OCI-LY7 (cell line): ENCODE data around the gene SPRING1. TPM values are rescaled to one million over a fixed set of nuclear protein-coding genes. Genes with fewer than 3 reads are reported as not detected.
A peak's percentile ranks its signal among the peaks of the same experiment; 100 is the strongest.

Source experiments
- BruUV-seq: library from RNA; stranded (reverse); fragments of 400-500 nt; replicated peaks from 2 replicates; lab custom pipeline; 2021; lab: Mats Ljungman, UMichigan
- CTCF ChIA-PET: fragments of 300-600 bp; sonication (Branson Sonifier 250); formaldehyde crosslinking; loops from one replicate; lab custom pipeline; 2022; ENCODE audit warnings: antibody characterized with exemption; ENCODE audit not compliant: unreplicated experiment; lab: Charles Lee
- POLR2A ChIA-PET: fragments of 300-600 bp; sonication (Branson Sonifier 250); formaldehyde crosslinking; loops from one replicate; lab custom pipeline; 2022; ENCODE audit warnings: antibody characterized with exemption; lab: Charles Lee
- DNase-seq: peaks from one replicate; pipeline ENCODE4 v3.0.0-alpha.2; 2015; ENCODE audit warnings: low spot score
- H2AFZ ChIP-seq: fragments of 200-600 bp; sonication (generic), shearing (Covaris generic); 2 replicates; pipeline ENCODE4 v1.6.1; 2014; ENCODE audit warnings: mild to moderate bottlenecking, antibody characterized with exemption, low read length, moderate library complexity
- H3K27ac ChIP-seq: fragments of 200-600 bp; sonication (generic); 2 replicates; pipeline ENCODE4 v1.5.1; 2014; ENCODE audit warnings: mixed run types, low read depth, mild to moderate bottlenecking, moderate library complexity, low read length, inconsistent platforms; ENCODE audit not compliant: poor library complexity, severe bottlenecking
- H3K36me3 ChIP-seq: fragments of 200-600 bp; sonication (generic); 2 replicates; pipeline ENCODE4 v1.6.1; 2014; ENCODE audit warnings: mild to moderate bottlenecking, antibody characterized with exemption, low read length, moderate library complexity, mixed read lengths; ENCODE audit not compliant: insufficient read depth
- H3K4me1 ChIP-seq: fragments of 200-600 bp; sonication (generic); 2 replicates; pipeline ENCODE4 v1.5.1; 2014; ENCODE audit warnings: mild to moderate bottlenecking, low read length; ENCODE audit not compliant: insufficient read depth, poor library complexity, severe bottlenecking
- H3K4me2 ChIP-seq: fragments of 200-600 bp; sonication (generic); 2 replicates; pipeline ENCODE4 v1.6.1; 2014; ENCODE audit warnings: mild to moderate bottlenecking, low read length
- H3K4me3 ChIP-seq: fragments of 200-600 bp; sonication (generic); 2 replicates; pipeline ENCODE4 v1.5.1; 2014; ENCODE audit warnings: mild to moderate bottlenecking, low read depth, low read length; ENCODE audit not compliant: poor library complexity, severe bottlenecking
- H3K79me2 ChIP-seq: fragments of 200-600 bp; sonication (generic); 2 replicates; pipeline ENCODE4 v1.6.1; 2016; ENCODE audit warnings: low read depth, mild to moderate bottlenecking, low read length, moderate library complexity, mixed read lengths; ENCODE audit not compliant: insufficient read depth
- H3K9me2 ChIP-seq: fragments of 200-600 bp; sonication (generic); 2 replicates; pipeline ENCODE4 v1.6.1; 2016; ENCODE audit warnings: mild to moderate bottlenecking, low read length, mixed read lengths; ENCODE audit not compliant: insufficient read depth
- H3K9me3 ChIP-seq: fragments of 200-600 bp; sonication (generic); 2 replicates; pipeline ENCODE4 v1.6.1; 2014; ENCODE audit warnings: mild to moderate bottlenecking, mixed run types, low read length, mixed read lengths
- H4K20me1 ChIP-seq: fragments of 200-600 bp; sonication (generic); 2 replicates; pipeline ENCODE4 v1.6.1; 2014; ENCODE audit warnings: mild to moderate bottlenecking, antibody characterized with exemption, low read length, moderate library complexity, mixed read lengths; ENCODE audit not compliant: insufficient read depth
- CTCF ChIP-seq: fragments of 200-600 bp; sonication (generic); conservative IDR thresholded peaks from 2 replicates; pipeline ENCODE4 v1.5.1; 2014; ENCODE audit warnings: mild to moderate bottlenecking, antibody characterized with exemption, low read length, moderate library complexity, mixed read lengths
- EZH2phosphoT487 ChIP-seq: fragments of 200-600 bp; sonication (generic); IDR thresholded peaks from 2 replicates; pipeline ENCODE4 v1.6.1; 2018; ENCODE audit warnings: low read depth, borderline replicate concordance, mild to moderate bottlenecking, mixed run types, antibody characterized with exemption, low read length, moderate library complexity, mixed read lengths
- intact Hi-C: fragments of 100-400 bp; cut with micrococcal nuclease; formaldehyde crosslinking; loops from one replicate; pipeline ENCODE4 v1.10.0; 2022; ENCODE audit not compliant: unreplicated experiment
- total RNA-seq, 2 experiments: library from RNA; depleted of rRNA in 1 of 2; stranded (reverse); fragments of >200 nt in 1 of 2; shearing (Covaris generic) in 1 of 2; gene quantifications; 2 replicates each; pipeline ENCODE4 v1.2.3, GENCODE V29; 2014 to 2022

SPRING1 gene
- total RNA-seq, 2 experiments from 2014 or later: 65.1 to 75.5 TPM

GRCh38 chr12:116710370-116711150 lies 27.3 kb downstream of the SPRING1 start:
- Histone ChIP-seq H3K9me3 (peaks cover 4% of the 10 kb centered on the region; the same call in 1 of the 2 replicates), H3K4me2 (peak overlapping the region; percentile 67), H3K9me2 (no peaks in the 10 kb centered on the region), H3K4me1 (peaks cover 65% of the 10 kb centered on the region), H3K4me3 (peak overlapping the region; percentile 39), H2AFZ (no peak overlapping the region), H3K36me3 (peaks cover 33% of the 10 kb centered on the region), H3K27ac (peak overlapping the region; percentile 85), H3K79me2 (no peaks in the 10 kb centered on the region), H4K20me1 (no peaks in the 10 kb centered on the region)
- ChIA-PET POLR2A (interaction anchor here (1.2 to 2.5 kb wide), 4 partner anchors 11 to 172 kb away, joined by 4 to 11 read pairs (median 6); no protein-coding TSS in a partner anchor), CTCF (interaction anchor here (1.8 to 2.1 kb wide), 2 partner anchors 170 to 268 kb away, joined by 7 to 11 read pairs; partner anchors contain the start of gene HRK)
- DNase-seq: peak; percentile 83
- BruUV-seq: no TSS peak
- intact Hi-C loops: no loop called here
- TF ChIP-seq EZH2phosphoT487 (no peak), CTCF (no peak)

GRCh38 chr12:116709768-116710167 lies 28.1 kb downstream of the SPRING1 start:
- CTCF ChIA-PET: interaction anchor here (0.8 to 2.1 kb wide), 8 partner anchors 148 to 268 kb away, joined by 3 to 11 read pairs (median 4); partner anchors contain the start of gene HRK
- Histone ChIP-seq H3K9me3 (peaks cover 4% of the 10 kb centered on the region; the same call in 1 of the 2 replicates), H4K20me1 (no peaks in the 10 kb centered on the region), H3K4me1 (peaks cover 65% of the 10 kb centered on the region), H3K27ac (peak overlapping the region; percentile 85), H3K4me3 (peak overlapping the region; percentile 39), H3K4me2 (peak overlapping the region; percentile 67), H3K9me2 (no peaks in the 10 kb centered on the region), H3K36me3 (peaks cover 27% of the 10 kb centered on the region), H3K79me2 (no peaks in the 10 kb centered on the region), H2AFZ (peak overlapping the region; percentile 57; the same call in 1 of the 2 replicates)
- intact Hi-C loops: loop anchor here (2.0 to 5.0 kb wide), 2 partner anchors 27 to 268 kb away; no protein-coding TSS in a partner anchor
- BruUV-seq: no TSS peak
- POLR2A ChIA-PET: interaction anchor here (0.6 to 2.5 kb wide), 17 partner anchors 9 to 349 kb away, joined by 3 to 11 read pairs (median 4); partner anchors contain the start of gene MAP1LC3B2
- TF ChIP-seq EZH2phosphoT487 (no peak), CTCF (no peak)
- DNase-seq: no peak
